VCaP (cell line): ENCODE data around the gene MAP4K4.

Source experiments
- H3K27ac ChIP-seq: fragments of 450-650 bp; 2 replicates; pipeline ENCODE4 v1.5.1; 2017
- TF ChIP-seq, protein P1 (sequence below): fragments of 450-650 bp; conservative IDR thresholded peaks from 2 replicates; pipeline ENCODE4 v1.5.1; 2017; ENCODE audit warnings: mild to moderate bottlenecking, moderate library complexity

MAP4K4 gene

DNA sequence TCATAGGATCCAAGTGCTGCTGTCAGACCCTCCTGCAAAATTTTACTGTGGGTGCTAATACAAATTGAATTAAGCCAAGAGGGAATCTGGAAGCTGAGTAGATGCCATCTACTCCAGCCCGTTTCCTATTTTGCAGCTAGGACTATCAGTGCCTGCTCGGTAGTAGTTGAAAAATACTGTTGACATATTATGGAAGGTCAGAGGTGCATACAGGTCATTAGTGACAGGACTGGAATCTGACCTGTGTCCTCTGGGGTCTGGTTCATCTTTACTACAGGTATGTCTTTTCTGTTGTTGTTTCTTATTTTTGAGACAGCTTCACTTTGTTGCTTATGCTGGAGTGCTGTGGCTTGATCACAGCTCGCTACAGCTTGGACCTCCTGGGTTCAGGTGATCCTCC lies 58.8 kb downstream of the MAP4K4 start:
- H3K27ac ChIP-seq = no peak overlapping the region

DNA sequence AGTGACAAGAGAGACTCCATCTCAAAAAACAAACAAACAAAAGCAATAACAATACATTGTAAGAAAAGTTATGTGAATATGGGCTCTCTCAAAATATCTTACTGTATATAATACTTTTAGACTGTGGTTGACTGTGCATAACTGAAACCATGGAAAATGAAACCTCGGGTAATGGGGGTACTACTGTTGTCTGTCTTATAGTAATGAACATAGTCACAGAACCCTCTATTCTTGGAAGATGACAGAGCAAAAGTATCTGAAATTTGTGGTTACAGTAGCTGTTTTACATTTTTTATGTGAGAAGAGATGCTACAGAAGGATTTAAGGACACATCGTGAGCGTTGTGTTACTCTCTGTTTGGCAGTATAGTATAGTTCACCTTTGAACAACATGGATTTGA lies 60.5 kb downstream of the MAP4K4 start:
- TF ChIP-seq, protein P1, sequence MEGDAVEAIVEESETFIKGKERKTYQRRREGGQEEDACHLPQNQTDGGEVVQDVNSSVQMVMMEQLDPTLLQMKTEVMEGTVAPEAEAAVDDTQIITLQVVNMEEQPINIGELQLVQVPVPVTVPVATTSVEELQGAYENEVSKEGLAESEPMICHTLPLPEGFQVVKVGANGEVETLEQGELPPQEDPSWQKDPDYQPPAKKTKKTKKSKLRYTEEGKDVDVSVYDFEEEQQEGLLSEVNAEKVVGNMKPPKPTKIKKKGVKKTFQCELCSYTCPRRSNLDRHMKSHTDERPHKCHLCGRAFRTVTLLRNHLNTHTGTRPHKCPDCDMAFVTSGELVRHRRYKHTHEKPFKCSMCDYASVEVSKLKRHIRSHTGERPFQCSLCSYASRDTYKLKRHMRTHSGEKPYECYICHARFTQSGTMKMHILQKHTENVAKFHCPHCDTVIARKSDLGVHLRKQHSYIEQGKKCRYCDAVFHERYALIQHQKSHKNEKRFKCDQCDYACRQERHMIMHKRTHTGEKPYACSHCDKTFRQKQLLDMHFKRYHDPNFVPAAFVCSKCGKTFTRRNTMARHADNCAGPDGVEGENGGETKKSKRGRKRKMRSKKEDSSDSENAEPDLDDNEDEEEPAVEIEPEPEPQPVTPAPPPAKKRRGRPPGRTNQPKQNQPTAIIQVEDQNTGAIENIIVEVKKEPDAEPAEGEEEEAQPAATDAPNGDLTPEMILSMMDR = no peak
- no peak overlapping the region for H3K27ac ChIP-seq

More for the DNA sequence above, 58.8 kb downstream of the MAP4K4 start:
- TF ChIP-seq, protein P1 = no peak

DNA sequence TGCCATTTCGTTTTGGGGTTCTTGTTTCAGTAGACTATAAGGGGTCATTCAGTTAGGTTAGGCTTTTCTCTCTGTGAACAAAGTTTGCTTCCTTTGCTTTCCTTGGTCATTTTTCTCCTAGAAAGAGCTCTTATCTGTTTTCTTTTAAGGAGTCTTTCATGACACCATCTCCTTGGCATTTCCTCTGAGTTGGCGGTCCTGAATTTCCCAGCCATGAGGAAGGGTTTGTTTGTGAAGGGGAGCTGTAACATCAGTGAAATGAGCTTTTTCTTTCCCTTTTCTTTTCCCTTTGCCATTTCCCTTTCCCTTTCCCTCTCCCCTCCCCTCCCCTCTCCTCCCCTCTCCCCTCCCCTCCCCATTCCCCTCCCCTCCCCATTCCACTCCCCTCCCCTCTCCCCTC lies 61.7 kb downstream of the MAP4K4 start:
- TF ChIP-seq, protein P1 = no peak
- no peak overlapping the region for H3K27ac ChIP-seq

DNA sequence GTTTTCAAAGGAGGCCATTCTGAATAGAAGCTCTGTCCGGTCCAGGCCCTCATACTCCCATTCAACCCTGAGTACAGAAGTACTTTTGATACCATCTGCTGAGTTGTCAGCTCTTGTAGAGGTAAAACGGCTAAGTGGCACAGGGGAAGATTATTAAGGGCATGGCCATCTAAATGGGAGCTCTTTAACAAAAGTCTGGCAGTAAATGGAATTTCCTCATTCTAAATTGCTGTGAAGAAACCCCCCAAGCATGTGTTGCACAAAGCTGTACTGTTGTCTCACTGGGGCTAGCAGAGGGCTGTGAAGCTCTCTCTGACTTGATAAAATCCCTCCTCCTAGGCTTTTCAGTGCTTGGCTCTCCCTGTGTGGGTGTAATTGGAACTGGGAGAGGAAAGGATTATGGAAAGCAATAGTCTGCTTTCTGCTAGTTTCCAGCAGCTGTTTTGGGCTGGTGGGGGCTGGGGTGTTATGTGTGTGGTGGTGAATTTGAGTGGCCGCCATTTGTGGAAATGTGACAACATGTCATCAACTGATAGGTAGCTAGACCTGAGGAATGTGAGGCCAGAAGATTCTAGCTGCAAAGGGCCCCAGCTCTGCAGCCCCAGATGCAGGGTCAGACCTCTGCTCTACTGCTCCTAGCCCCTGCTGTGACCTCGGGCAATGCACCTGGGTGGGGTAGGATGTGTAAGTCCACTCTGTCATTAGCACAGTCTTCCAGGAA lies 65.1 kb downstream of the MAP4K4 start:
- TF ChIP-seq, protein P1 = no peak
- no peak overlapping the region for H3K27ac ChIP-seq

DNA sequence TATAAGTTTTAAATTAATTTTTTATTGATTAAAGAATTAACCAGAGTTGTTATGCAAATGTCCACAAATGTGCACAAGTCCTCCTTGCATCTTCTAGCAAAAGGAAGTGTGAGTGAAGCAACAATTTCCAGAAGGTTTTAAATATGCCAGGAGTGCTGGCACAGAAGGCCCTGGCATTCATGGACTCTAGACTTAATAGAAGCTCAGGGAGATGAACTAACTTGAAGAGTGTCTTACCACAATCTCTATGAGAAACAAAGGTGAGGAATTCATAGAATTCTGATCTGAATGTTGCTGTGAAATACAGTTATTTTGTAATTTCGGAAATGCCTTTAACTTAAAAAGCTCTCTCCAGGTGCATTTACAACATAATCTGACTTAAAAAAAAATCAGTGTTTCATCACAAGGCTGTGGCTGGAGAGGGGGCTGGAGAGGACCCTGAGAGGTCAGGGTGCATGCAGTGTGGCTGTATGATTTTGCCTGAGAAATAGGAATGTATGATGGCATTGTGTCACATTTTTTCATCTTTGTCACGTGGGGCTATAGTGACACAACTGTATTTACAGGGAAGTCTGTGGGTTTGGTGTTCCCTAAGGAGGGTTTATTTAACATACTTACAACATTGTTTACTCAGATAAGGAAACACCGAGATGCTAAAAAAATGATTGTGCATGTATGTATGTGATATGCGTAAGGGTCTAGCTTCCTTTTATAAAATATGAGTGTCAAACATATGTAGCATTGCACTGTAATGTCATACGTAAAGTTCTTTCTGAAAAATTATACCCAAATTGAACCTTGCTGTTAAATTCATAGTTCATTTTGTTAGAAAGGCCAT lies 66.2 kb downstream of the MAP4K4 start:
- H3K27ac ChIP-seq = no peak overlapping the region
- TF ChIP-seq, protein P1 = no peak

DNA sequence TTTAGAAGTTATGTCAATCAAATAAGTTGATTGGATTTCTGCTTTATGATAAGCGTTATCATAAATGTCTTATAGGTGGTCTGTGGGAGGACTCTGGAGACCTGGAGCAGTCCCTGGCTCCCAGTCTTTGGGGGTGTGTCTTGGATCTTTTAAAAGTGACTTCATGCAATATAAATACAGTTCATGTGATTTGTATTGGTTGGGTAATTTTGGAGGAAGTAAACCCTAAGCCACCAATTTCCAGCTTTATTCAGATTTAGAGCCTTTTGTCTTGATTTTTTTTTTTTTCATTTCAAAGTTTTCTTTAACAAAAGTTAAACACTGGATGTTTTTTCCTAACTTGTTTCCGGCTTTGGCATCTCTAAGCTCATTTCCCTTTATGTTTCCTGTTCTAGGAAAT lies 68.8 kb downstream of the MAP4K4 start:
- H3K27ac ChIP-seq = no peak overlapping the region
- TF ChIP-seq, protein P1 = no peak

DNA sequence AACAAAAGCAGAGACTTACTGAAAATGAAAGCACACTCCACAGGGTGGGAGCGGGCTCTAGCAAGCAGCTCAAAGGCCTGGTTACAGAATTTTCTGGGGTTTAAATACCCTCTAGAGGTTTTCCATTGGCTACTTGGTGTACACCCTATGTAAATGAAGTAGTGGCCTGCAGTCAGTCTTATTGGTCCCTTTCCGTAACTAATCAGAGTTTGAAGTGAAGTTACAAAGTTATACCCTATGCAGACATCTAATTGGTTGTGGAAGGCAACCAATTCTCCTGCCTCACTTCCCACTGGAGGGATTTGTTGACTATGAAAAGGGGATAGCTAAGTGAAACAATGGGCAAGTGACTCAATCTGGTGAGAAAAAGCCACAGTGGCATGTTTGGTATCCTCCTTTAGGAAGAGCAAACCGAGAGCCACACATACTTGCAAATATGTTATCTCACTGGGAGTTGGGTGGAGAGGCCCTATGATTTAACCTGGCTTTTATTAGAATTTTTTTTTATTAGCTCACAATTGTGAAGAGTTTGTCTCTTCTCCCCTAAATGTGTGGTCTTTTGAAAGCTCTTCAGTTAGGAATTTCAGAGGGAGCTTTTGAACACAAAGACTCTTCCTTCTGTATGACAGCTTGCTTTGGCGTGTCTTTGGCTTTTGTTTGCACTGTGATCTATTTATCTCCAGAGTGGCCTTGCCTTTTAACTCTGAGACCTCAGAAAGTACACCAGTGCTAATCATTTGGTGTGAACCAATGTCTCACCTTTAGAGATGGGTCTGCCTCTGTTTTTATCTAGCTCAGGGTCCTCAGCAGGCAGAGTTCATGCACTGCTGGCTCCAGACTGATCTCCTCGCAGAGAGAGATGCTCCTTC lies 69.6 kb downstream of the MAP4K4 start:
- H3K27ac ChIP-seq = 0 out of 2 replicates have a peak overlapping the region, but pooled peaks have one; percentile 1
- TF ChIP-seq, protein P1 = no peak
